ENCODE results near the gene SYNE4. TPM values are rescaled to one million over a fixed set of nuclear protein-coding genes. Genes with fewer than 3 reads are reported as not detected.
"Not testable (repeated sequence)": the region's sequence is repeated elsewhere in the genome, so short reads cannot be mapped to it uniquely, and the experiment has no call there.

Gene SYNE4
- total RNA-seq, 1 experiment from 2014 or later: 0.60 TPM

DNA sequence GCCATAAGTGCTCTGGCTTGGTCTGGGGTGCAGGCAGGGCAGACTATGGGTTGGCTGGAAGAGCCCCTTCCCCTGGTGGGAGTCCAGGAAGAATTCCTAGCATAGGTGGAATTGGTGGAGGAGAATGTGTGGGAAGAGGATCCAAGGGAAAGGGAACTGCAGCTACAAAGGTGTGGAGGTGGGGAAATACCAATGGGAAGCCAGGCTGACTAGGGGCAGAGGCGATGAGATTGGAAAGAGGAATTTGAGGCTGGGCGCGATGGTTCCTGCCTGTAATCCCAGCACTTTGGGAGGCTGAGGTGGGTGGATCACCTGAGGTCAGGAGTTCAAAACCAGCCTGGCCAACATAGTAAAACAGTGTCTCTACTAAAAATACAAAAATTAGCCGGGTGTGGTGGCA is 18.5 kb downstream of the SYNE4 start:
- no peak for DNase-seq (ENCODE audit: low spot score)

DNA sequence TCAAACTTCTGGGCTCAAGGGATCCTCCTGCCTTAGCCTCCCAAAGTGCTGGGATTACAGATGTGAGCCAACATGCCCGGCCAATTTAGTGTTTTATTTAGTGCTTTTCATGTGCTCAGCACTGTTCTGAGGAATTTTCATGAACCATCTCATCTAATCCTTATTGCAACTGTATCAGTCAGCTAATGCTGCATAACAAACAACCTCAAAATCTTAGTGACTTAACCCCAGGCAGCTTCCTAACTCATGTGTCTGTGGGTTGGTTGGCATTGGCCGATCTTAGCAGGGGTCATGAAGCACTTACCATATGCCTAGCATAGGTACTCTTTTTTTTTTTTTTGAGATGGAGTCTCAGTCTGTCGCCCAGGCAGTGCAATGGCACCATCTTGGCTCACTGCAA is 19.8 kb downstream of the SYNE4 start:
- DNase-seq (ENCODE audit: low spot score): no peak

DNA sequence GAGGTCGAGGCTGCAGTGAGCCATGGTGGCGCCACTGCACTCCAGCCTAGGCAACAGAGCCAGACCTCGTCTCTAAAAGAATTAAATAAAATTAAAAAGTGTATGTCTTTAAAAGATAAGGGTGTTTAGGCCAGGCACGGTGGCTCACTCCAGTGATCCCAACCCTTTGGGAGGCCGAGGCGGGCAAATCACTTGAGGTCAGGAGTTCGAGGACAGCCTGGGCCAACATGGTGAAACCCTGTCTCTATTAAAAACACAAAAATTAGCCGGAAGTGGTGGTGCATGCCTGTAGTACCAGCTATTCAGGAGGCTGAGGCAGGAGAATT is 21.1 kb downstream of the SYNE4 start:
- no peak for DNase-seq (ENCODE audit: low spot score)

DNA sequence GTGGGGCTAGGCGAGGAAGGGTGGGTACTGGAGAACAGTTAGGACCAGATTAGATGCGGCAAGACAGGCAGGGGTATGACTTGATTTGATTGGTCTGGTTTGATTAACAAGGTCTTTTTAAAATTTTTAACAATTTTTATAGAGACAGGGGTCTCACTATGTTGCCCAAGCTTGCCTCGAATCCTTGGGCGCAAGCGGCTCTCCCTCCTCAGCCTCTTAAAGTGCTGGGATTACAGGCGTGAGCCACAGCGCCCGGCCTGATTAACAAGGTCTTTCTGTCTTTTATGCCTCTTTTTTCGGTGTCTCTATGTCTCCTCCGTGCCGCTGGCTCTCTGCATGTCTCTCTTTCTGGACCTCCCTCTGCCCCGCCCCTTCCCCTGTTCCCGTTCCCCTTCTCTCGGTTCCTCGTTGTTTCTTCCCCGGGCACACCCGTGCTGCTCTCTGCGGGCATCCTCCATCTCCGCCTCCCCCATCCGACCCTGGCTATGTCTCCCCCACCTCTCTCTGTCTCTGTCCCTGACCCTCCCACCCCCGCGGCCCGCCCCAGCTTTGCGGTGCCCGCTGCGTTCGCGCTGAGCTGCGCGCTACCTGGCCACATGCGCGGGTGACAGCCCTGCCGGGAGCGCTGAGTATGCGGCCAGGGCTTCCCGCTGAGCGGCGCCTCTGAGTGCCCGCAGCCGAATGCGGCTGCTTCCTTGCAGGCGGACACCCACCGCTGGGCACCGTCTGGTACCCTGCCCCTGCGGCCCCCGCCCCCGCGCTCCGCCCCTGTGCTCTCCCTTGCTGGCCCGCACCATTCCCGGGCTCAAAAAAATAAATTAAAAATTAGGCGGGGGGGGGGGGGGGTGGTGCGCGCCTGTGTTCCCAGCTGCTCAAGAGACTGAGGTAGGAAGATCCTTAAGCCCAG is 21.7 kb downstream of the SYNE4 start:
- no peak for DNase-seq (ENCODE audit: low spot score)

DNA sequence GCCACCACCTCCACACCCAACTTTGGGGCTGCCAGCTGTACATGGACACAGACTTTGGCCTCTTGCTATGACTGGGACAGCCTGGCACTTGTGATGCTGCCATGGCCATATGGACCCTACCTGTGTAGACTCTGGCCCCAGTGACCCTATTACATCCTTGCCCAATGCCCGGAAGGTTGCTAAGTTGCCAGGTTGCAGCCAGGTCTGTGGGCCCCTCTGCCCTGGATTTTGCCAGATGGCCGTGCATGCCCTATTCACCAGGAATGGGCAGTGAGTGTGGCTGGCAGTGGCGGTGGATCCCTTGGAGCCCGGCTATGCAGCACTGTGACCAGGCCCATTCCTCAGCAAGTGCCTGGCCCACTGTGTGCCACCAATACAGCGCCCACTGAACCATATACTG is 22.5 kb downstream of the SYNE4 start:
- no peak for DNase-seq (ENCODE audit: low spot score)

DNA sequence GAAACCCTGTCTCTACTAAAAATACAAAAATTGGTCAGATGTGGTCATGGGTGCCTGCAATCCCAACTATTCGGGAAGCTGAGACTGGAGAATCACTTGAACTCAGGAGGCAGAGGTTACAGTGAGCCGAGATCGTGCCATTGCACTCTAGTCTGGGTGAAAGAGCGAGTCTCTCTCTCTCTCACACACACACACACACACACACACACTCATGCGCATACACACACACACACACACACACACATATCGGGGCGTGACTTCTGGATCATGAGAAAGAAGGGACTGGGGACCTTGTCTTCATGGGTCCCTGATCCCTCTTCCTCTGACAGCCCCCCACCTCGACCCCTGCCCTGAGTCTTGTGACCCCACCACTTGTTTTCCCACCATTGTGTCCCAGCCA is 25.4 kb downstream of the SYNE4 start:
- DNase-seq (ENCODE audit: low spot score): no peak

DNA sequence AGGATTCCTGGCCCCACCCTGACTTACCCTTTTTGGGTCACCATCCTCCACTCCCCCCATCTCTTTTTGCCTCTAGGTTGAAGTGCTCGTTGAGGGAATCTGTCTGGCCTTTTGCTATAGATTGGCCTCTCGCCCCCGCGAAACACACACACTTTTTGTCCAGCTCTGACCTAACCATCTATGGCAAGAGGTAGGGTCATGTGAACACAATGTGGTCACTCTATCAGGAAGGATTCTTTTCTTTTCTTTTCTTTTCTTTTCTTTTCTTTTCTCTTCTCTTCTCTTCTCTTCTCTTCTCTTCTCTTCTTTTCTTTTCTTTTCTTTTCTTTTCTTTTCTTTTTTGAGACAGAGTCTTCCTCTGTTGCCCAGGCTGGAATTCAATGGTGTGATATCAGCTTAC is 27.6 kb downstream of the SYNE4 start:
- not testable (repeated sequence) for DNase-seq (ENCODE audit: low spot score)

DNA sequence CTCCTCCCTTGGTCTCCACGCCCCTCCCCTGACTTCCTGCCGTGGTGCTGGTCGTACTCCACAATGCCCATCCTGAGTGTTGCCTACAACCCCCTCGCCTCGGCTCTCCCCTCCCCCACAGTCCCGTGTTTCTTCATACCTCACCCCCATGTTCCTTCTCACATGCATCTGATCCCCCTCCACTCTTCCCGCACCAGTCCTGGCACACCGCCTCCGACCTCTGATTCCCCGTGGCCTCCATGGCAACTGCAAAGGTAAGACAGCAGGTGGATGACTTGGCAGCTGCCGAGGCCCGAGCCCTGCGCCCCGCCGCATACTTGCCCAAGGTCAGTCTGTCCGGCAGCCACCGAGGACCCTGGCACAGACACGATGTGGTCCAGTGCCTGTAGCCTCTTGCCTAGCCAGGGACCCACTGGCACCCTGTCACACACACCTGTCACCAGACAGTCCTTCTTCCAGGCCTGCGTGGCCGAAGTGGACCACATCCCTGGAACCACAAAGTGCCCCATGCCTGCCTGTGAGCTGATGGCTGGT is 29.7 kb downstream of the SYNE4 start:
- DNase-seq (ENCODE audit: low spot score): no peak

DNA sequence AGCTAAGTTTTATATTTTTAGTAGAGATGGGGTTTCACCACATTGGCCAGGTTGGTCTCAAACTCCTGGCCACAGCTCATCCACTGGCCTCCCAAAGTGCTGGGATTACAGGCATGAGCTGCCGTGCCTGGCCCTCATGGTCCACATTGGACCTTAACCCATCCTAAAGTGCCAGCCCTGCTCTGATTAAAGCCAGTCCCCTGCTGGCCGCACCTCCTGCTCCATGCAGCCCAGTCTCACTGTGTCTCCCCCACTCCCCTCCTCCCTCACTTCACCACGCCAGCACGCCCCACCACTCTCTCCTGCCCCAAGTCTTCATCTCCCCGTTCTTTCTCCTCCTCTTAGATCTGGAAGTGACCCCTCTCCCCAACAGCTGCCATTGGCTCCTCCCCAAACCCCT is 30.3 kb downstream of the SYNE4 start:
- no peak for DNase-seq (ENCODE audit: low spot score)

DNA sequence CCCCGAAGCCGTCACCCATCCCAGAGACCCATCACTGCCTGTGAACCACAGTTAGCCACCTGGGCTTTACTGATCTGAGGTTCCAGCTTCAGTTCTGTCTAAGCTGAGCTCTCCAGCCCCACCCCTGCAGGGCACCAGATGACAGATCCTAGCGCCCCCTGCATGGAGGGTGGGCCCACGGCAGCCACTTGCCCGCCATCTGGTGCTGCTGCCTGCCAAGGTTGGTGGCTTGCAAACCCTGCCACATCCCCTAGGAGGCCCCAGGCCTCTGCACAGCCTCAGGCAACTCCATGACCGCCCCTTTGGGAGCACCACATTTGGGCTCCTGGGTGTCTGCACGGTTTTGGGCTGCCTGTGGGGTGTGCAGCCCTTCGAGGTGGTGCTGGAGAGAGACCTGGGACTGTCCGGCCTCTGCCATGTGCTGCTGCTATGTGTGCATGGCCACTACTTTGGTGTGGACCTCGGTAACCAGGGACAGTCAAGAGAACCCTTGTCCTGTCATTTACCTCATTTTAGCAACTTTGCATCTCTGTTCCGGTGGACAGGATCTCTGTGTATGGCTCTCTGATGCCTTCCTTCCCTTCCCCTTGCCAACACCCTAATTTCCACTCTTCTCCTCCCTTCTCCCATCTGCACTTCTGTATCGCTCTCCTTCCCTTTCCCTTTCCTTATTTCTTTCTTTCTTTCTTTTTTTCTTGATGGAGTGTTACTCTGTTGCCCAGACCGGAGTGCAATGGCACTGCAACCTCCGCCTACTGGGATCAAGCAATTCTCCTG is 31.0 kb downstream of the SYNE4 start:
- no peak for DNase-seq (ENCODE audit: low spot score)

DNA sequence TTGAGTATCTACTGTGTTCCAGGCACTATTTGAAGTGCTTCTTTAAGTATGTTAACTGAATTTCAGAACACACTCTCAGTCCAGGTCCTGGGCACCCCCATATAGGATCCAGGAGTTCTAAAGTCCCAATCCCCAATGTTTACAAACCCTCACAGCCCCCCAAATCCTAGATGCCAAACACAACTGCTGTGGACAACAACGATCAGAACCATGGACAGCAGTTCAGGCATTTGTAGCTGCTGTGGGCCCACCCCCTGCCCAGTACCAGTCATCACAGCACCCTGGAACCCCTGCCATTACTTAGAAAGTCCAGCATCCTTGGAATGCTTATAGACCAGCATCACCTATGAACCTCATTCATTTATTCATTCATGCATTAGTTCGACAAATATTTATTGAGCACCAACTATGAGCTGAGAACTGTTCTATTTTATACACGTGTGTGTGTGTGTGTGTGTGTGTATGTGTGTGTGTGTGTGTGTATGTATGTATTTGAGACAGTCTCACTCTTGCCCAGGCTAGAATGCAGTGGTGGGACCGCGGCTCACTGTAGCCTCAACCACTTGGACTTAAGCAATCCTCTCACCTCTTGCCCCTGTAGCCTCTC is 32.9 kb downstream of the SYNE4 start:
- no peak for DNase-seq (ENCODE audit: low spot score)

DNA sequence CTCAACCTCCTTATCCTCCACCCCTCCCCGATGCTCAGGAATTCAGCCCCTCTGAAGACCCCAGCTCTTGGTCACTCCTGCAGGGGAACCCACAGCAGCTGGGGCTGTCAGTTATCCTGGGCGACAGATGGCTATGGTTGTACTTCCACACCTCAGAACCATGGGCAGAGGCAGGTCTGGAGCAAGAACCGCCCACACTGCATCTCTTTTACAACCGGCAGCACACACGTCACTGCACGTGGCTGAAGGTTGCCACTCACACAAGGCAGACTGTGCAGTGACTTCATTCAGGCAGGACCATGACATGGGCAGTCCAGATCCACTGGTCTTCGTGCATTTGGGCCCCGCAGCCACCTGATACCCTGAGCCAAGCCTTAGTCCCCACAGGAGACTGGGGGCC is 35.1 kb downstream of the SYNE4 start:
- DNase-seq (ENCODE audit: low spot score): no peak

DNA sequence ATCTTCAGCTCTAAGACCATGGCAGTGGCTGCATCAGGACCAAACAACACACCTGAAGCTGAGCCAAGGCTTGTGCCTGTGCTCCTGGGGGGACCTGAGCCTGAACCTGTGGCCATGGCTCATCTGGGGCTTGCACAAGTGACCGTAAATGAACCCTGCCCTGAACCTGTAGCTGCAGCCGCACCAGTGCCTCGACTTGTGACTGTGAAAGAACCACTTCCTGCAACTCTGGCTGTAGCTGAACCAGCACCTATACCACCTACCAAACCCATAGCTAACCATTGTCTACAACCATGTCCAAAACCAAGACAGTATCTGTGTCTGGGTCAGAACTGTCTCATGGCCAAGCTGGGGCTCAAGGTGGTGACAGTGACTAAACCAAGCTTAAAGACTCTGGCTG is 41.8 kb downstream of the SYNE4 start:
- DNase-seq (ENCODE audit: low spot score): no peak

DNA sequence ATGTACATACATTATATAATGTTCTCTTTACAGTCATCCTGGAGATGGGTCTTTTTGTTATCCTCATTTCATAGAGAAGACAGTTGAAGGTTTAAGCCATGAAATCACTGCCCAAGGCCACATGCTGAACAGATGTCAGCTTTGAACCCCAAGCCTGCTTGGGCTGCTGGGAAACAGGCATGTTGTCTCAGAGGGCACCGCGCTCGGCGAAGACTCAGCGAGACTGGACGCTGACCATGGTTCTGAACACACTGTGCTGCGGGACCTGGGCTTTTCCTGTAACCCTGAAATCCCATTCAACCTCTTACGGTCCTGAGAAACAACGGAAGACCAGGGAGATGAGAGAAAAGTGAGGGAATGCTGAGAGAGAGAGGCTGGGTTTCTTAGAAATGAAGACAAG is 45.1 kb downstream of the SYNE4 start:
- no peak for DNase-seq (ENCODE audit: low spot score)

DNA sequence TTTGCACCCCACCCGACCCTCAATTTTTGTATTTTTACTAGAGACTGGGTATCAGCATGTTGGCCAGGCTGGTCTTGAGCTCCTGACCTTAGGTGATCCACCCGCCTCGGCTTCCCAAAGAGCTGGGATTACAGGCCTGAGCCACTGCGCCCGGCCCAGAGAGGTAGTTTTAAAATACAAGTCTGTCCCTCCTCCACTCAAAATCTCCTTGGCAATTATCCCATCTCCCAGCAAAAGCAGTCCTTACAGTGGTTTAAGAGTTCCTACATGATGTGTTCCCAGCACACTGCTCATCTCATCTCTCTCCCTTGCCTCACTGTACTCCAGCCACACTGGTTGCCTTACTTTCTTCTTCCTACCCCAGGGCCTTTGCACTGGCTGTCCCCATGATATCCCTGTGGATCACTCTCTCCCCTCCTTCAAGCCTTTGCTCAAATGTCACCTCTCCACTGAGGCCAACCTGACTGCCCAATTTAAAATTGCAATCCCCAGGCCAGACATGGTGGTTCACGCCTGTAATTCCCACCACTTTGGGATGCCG is 48.1 kb downstream of the SYNE4 start:
- DNase-seq (ENCODE audit: low spot score): no peak

DNA sequence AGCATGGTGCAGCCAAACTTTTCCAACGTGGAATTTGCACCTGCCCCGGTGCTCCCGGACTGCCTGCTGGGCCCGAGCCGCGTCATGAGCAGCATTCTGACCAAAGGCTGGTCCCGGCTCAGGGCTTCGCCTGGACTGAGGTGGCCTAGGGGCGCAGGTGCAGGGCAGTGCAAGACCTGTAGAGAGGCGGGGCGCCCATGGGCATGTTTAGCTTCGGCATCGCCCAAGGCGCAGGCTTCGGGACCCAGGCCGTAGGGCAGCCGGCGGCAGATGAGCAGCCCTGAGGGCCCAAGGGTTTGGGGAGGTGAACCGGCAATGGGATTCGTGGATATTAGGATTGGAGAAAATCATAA is 48.7 kb downstream of the SYNE4 start:
- DNase-seq (ENCODE audit: low spot score): no peak

DNA sequence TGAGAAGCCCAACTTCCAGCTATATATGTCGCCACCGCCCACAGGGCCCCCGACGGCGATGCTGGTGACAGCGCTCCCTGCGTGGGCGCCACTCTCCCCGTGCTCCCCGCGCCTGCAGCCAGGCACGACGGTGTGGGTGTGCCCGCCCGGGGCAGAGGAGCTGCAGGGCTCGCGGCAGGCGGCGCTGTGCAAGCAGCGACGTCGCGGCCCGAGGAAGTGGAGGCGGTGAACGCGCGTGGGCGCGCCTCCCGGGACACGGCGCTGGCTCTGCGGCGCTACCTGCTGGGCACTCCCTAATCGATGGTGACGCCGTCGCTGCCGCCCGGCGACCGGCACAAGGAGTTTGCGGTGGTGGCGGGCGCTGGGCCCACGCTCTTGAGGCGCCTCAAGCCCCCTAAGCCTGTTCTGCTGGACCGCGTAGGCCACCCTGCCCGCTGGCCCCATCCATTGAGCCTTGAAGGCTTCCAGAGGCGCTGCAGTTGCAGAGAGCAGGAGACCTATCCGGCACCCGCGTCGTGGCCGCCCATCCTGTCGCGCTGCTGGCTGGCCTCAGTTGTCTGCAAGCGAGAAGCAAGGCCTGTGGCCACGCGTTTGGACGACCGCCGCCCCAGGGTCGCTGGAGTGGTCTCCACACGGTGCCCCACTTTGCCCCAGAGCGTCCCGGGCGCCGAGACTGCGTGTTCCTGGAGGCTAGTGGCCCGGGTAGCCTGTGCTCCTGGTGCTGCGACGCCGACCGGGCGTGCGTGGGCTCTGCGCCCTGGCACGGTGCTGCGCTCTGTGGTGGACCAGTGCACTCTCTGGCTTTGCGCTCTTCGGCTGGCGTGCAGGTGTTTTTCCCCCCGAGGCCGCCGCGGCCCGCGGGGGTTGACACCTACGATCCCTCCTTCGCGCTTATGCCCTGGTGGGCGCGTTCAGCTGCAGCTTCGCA is 49.3 kb downstream of the SYNE4 start:
- no peak for DNase-seq (ENCODE audit: low spot score)

DNA sequence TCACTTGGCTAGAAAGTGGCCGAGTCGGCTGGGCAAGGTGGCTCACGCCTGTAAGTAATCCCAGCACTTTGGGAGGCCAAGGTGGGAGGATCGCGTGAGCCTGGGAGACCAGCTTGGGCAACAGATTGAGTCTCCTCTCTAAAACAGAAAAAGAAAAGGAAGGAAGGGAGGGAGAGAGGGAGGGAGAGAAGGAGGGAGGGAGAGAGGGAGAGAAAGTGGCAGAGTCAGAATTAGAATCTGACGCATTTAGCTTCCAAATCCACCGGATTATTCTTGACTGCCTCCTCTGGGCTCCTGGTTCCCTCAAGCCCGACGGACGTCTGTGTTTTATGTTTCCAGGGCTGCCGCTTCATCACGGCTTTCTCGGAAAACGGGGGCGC is 50.0 kb downstream of the SYNE4 start:
- no peak for DNase-seq (ENCODE audit: low spot score)

DNA sequence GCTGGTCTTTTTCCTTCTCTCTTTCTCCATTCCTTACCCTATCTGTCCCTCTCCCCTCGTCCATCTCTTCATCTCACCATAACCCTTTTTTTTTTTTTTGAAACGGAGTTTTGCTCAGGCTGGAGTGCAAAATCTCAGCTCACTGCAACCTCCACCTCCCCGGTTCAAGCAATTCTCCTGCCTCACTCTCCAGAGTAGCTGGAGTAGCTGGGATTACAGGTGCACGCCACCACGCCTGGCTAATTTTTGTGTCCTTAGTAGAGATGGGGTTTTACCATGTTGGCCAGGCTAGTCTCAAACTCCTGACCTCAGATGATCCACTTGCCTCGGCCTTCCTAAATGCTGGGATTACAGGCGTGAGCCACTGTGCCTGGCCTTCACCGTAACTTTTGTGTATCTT is 51.2 kb downstream of the SYNE4 start:
- DNase-seq (ENCODE audit: low spot score): not testable (repeated sequence)

DNA sequence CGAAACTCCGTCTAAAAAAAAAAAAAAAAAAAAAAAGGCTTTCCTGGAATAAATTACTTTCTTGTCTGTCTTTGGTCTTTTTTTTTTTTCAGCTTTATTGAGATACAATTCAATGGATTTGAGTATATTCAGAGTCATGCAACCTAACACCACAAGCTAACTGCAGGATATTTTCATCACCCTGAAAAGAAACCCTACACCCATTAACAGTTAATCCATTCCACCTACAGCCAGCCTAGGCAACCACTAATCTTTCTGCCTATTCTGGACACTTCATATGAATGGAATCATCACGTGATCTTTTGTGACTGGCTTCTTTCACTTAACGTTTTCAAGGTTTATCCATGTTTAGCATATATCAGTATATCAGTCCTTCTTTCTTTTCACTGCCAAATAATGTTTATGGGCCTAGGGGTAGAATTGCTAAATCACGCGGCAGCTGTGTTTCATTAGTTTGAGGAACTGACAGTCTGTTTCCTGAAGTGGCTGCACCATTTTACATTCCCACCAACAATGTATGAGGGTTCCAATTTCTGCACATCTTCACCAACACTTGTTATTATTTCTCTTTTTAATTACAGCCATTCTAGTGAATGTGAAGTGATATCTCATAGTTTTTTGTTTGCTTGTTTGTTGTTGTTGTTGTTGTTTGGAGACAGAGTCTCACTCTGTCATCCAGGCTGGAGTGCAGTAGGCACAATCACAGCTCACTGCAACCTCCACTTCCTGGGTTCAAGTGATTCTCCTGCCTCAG is 52.6 kb downstream of the SYNE4 start:
- DNase-seq (ENCODE audit: low spot score): no peak

All from H4 (cell line).